Nephron progenitor cell (in vitro differentiated cells): ENCODE results near the gene CDON.
A peak's percentile ranks its signal among the peaks of the same experiment; 100 is the strongest.

ENCODE experiments used
- DNase-seq: peaks from one replicate; pipeline ENCODE4 v3.0.0; 2021
- H3K27ac Mint-ChIP-seq: 2 replicates; pipeline ENCODE4 v1.8.0; 2021; ENCODE audit warnings: mild to moderate bottlenecking, moderate library complexity, mixed read lengths
- H3K27me3 Mint-ChIP-seq: 2 replicates; pipeline ENCODE4 v1.8.0; 2021; ENCODE audit warnings: mild to moderate bottlenecking, low read depth, mixed read lengths; ENCODE audit not compliant: poor library complexity
- H3K36me3 Mint-ChIP-seq: 2 replicates; pipeline ENCODE4 v1.8.0; 2021; ENCODE audit warnings: low read depth, mixed read lengths
- H3K4me1 Mint-ChIP-seq: 2 replicates; pipeline ENCODE4 v1.8.0; 2021; ENCODE audit warnings: mixed read lengths
- H3K4me3 Mint-ChIP-seq: 2 replicates; pipeline ENCODE4 v1.8.0; 2021; ENCODE audit warnings: mild to moderate bottlenecking, moderate library complexity, mixed read lengths
- H3K9me3 Mint-ChIP-seq: 2 replicates; pipeline ENCODE4 v1.8.0; 2021; ENCODE audit warnings: mild to moderate bottlenecking, moderate library complexity, mixed read lengths
- TF ChIP-seq, protein P1 (sequence below): fragments of 200-600 bp; sonication (generic); IDR thresholded peaks from 2 replicates; pipeline ENCODE4 v1.5.0; 2021; ENCODE audit warnings: antibody characterized with exemption

The CDON gene

DNA sequence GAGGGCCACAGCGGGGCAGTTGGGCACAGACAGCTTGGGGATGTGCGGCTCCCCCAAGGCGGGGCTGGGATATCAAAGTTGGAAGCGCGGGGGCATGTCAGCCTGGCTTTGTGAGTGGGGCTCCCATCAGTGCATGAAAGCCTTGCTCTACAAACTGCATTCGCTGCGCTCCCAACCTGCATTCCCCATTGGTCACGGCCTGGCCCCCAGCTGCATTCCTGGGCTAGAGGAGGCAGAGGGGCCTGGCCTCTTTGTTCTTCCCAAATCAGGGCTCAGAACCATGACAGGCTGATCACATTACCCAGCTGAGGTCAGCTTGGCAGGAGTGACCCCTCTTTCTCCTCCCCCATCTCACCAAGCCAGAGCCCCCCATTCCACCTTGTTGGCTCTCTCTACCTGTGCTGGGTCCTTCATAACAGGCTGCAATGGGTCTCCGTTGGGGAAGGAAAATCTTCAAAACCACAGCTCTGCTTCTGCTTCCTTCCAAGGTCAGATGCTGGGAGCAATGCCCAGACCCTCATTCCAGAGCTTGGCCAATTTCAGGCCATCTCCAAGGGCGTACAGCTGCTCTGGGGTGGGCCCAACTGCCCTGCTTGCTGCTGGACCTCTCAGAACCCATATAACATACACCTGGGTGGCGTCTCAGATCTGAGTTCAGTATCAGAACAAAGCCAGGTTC is 38.7 kb upstream of the CDON start:
- H3K4me1 Mint-ChIP-seq, result peaks cover 89% of the 10 kb centered on the region
- H3K27ac Mint-ChIP-seq, result peak overlapping the region; percentile 86
- H3K9me3 Mint-ChIP-seq, result no peaks in the 10 kb centered on the region
- H3K27me3 Mint-ChIP-seq, result peaks cover 8% of the 10 kb centered on the region
- peak; percentile 64 for DNase-seq
- TF ChIP-seq, protein P1, sequence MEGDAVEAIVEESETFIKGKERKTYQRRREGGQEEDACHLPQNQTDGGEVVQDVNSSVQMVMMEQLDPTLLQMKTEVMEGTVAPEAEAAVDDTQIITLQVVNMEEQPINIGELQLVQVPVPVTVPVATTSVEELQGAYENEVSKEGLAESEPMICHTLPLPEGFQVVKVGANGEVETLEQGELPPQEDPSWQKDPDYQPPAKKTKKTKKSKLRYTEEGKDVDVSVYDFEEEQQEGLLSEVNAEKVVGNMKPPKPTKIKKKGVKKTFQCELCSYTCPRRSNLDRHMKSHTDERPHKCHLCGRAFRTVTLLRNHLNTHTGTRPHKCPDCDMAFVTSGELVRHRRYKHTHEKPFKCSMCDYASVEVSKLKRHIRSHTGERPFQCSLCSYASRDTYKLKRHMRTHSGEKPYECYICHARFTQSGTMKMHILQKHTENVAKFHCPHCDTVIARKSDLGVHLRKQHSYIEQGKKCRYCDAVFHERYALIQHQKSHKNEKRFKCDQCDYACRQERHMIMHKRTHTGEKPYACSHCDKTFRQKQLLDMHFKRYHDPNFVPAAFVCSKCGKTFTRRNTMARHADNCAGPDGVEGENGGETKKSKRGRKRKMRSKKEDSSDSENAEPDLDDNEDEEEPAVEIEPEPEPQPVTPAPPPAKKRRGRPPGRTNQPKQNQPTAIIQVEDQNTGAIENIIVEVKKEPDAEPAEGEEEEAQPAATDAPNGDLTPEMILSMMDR, result no peak
- H3K36me3 Mint-ChIP-seq, result no peaks in the 10 kb centered on the region
- no peak overlapping the region for H3K4me3 Mint-ChIP-seq

DNA sequence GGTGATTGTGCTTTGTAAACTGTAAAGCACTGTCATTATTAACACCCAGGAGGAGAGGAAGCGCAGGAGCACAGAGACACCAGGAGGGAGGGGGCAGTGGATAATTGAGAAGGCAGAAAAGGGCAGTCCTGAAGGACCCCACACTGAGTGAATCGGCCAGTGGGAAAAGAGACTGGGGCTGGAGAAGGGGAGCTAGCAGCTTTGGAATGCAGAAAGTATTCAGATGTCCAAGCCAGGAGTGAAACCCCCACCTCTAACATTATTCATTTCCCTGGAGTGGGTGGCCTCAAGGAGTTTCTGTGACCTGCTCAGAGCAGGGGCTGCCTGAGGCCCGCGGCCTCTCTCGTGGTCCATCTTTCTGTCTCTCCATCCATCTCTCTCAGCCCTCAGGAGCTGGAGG is 38.0 kb upstream of the CDON start:
- peak overlapping the region; percentile 31 for H3K4me3 Mint-ChIP-seq
- H3K27ac Mint-ChIP-seq, result peak overlapping the region; percentile 77
- DNase-seq, result no peak
- peaks cover 6% of the 10 kb centered on the region for H3K27me3 Mint-ChIP-seq
- H3K36me3 Mint-ChIP-seq, result no peaks in the 10 kb centered on the region
- H3K9me3 Mint-ChIP-seq, result no peaks in the 10 kb centered on the region
- TF ChIP-seq, protein P1, result no peak
- peaks cover 89% of the 10 kb centered on the region for H3K4me1 Mint-ChIP-seq

DNA sequence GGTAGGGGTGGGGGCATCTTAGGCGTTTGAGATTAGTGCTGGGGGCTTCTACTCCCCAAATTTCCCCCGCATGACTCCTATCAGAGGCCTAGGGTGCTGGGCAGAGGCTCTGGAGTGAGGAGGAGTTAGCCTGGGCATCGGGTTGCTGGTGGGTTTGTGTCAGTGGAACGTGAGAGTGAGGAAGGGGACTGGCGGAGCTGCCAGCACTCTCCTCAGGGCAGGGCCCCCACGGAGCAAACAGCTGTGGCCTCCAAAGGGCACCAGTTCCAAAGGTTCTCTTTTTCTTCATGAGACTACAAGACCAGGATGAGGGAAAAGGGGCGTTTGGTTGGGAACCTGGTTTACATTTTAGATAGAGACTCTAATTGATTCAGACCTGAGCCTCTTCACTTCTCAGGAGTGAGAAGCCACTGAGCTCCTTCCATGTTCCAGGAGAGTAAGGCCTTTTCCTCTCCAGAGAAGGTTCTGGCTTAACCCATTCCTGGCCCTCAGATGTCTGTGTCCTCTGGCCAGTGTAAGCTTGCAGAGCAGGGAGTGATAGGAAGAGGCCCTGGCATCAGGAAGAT is 35.6 kb upstream of the CDON start:
- peak overlapping the region; percentile 37 for H3K4me3 Mint-ChIP-seq
- H3K4me1 Mint-ChIP-seq, result peaks cover 67% of the 10 kb centered on the region
- H3K36me3 Mint-ChIP-seq, result no peaks in the 10 kb centered on the region
- peaks cover 13% of the 10 kb centered on the region for H3K27me3 Mint-ChIP-seq
- TF ChIP-seq, protein P1, result no peak
- DNase-seq, result no peak
- H3K27ac Mint-ChIP-seq, result no peak overlapping the region
- no peaks in the 10 kb centered on the region for H3K9me3 Mint-ChIP-seq

DNA sequence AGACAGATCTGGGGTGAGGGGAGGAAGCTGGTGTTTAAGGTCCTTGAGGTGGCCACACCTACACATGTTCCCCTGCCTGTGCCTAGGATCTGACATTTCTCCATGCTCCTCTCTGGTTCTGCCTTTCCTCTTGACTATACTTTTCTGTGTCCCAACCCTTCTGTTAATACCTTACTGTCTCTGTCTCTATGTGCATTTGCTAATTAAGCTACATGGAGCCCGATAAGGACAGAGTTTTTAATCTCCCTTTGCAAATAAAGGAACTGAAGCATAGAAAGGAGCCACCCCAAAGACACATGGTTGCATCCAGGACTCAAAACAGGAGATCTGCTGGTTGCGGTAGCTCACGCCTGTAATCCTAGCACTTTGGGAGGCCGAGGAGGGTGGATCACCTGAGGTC is 33.1 kb upstream of the CDON start:
- no peak for DNase-seq
- H3K36me3 Mint-ChIP-seq, result peaks cover 4% of the 10 kb centered on the region
- H3K4me3 Mint-ChIP-seq, result no peak overlapping the region
- TF ChIP-seq, protein P1, result no peak
- H3K4me1 Mint-ChIP-seq, result peaks cover 54% of the 10 kb centered on the region
- no peak overlapping the region for H3K27ac Mint-ChIP-seq
- H3K27me3 Mint-ChIP-seq, result peaks cover 13% of the 10 kb centered on the region
- H3K9me3 Mint-ChIP-seq, result peaks cover 8% of the 10 kb centered on the region

DNA sequence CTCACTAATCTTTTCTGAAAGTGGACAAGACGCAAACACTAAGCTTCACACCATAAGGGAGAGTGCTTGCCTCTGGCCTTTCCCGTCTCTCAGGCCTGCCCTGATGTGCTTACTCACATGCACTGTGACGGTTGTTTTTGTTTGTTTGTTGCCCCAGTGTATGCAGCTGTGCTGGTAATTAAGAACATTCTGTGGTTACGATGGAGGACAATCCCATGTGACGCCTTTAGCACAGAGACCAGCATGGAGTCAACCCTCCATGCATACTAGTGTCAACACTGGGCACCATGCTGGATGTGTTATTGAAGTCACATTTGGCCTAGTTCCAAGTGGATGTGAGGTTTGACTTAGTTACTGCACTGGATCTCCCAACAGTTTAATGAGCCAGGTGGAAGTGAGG is 27.8 kb upstream of the CDON start:
- no peak for DNase-seq
- Mint-ChIP-seq H3K4me3 (no peak overlapping the region), H3K4me1 (peaks cover 52% of the 10 kb centered on the region), H3K9me3 (peaks cover 8% of the 10 kb centered on the region), H3K27me3 (peaks cover 10% of the 10 kb centered on the region), H3K36me3 (peaks cover 4% of the 10 kb centered on the region), H3K27ac (no peak overlapping the region)
- TF ChIP-seq, protein P1, result no peak

DNA sequence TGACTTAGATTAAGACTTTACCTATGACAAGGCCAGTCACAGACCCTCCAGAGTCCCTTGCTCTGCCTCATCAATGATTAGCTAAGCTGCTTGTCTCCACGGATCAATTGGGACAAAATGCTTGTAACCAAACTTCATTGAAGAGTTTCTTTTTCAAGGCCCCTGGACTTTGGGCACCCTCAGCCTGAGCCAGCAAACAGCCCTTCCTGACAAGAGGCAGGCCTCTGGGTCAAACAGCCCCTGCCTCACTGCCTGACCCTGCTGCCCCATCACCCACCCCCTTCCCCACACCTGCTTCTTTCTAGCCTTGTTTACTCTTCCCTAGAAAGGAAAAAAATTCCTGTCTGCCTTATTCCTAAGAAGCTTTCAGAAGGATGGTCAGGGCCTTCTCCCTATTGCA is 26.3 kb upstream of the CDON start:
- no peak for DNase-seq
- TF ChIP-seq, protein P1, result no peak
- Mint-ChIP-seq H3K27me3 (peaks cover 8% of the 10 kb centered on the region), H3K9me3 (peaks cover 8% of the 10 kb centered on the region), H3K4me1 (peaks cover 65% of the 10 kb centered on the region), H3K36me3 (peaks cover 4% of the 10 kb centered on the region), H3K4me3 (no peak overlapping the region), H3K27ac (no peak overlapping the region)
